MM.1S (cell line): Measurements from ENCODE around the gene CCDC18.

Source experiments
- EZH2 ChIP-seq: fragments of 300-600 bp; sonication (generic); optimal IDR thresholded peaks from 2 replicates; pipeline ENCODE3; 2017; ENCODE audit warnings: low read depth, mild to moderate bottlenecking, antibody characterized with exemption, low read length, mixed read lengths
- EZH2phosphoT487 ChIP-seq: fragments of 300-600 bp; sonication (generic); IDR thresholded peaks from 2 replicates; pipeline ENCODE4 v1.6.1; 2018; ENCODE audit warnings: antibody characterized with exemption, low read length
- TF ChIP-seq, protein P1 (sequence below): fragments of 300-600 bp; sonication (generic); IDR thresholded peaks from 2 replicates; pipeline ENCODE4 v1.5.1; 2016; ENCODE audit warnings: antibody characterized with exemption, low read length, mixed read lengths

DNA sequence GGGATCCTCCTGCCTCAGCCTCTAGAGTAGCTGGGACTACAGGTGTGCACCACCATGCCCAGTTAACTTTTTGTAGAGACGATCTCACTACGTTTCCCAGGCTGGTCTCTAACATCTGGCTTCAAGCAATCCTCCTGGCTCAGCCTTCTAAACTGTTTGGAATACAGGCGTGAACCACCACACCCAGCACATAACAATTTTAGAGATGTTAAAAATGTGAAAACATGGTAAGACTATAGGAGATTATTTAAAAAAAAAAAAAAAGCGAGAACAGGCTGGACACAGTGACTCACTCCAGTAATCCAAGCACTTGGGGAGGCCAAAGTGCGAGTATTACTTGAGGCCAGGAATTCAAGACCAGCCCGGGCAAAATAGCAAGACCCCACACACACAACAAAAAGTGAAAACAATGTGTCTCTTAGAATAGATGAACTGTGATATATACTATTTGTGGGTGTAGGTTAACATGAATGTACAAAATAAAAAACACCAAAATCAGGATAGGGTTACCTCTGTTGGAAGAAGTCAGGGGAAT, 19.6 kb downstream of the CCDC18 start:
- TF ChIP-seq, protein P1, sequence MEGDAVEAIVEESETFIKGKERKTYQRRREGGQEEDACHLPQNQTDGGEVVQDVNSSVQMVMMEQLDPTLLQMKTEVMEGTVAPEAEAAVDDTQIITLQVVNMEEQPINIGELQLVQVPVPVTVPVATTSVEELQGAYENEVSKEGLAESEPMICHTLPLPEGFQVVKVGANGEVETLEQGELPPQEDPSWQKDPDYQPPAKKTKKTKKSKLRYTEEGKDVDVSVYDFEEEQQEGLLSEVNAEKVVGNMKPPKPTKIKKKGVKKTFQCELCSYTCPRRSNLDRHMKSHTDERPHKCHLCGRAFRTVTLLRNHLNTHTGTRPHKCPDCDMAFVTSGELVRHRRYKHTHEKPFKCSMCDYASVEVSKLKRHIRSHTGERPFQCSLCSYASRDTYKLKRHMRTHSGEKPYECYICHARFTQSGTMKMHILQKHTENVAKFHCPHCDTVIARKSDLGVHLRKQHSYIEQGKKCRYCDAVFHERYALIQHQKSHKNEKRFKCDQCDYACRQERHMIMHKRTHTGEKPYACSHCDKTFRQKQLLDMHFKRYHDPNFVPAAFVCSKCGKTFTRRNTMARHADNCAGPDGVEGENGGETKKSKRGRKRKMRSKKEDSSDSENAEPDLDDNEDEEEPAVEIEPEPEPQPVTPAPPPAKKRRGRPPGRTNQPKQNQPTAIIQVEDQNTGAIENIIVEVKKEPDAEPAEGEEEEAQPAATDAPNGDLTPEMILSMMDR: no peak
- TF ChIP-seq EZH2phosphoT487 (no peak), EZH2 (no peak)
